HS-27A (cell line): ENCODE data around the gene TMEM218.
A peak's percentile ranks its signal among the peaks of the same experiment; 100 is the strongest.
"Not testable (repeated sequence)": the region's sequence is repeated elsewhere in the genome, so short reads cannot be mapped to it uniquely, and the experiment has no call there.

Experiments
- DNase-seq: peaks from one replicate; pipeline ENCODE4 v3.0.0-alpha.2; 2012; ENCODE audit warnings: low read depth, missing footprints

The TMEM218 gene

GRCh38 chr11:125090151-125090550 is 21.3 kb downstream of the TMEM218 start:
- DNase-seq, result not testable (repeated sequence)

- DNase-seq, result not testable (repeated sequence)
These were observed 21.9 kb downstream of the TMEM218 start for GRCh38 chr11:125089481-125089880.

GRCh38 chr11:125088576-125089455 is 22.6 kb downstream of the TMEM218 start:
- no peak for DNase-seq

- no peak for DNase-seq
These were observed 23.3 kb downstream of the TMEM218 start for GRCh38 chr11:125088123-125088522.

GRCh38 chr11:125086633-125087296 is 24.7 kb downstream of the TMEM218 start:
- DNase-seq, result no peak

- DNase-seq, result no peak
These were observed 25.9 kb downstream of the TMEM218 start for GRCh38 chr11:125085301-125086081.

- no peak for DNase-seq
These were observed 26.6 kb downstream of the TMEM218 start for GRCh38 chr11:125084761-125085231.

- DNase-seq, result no peak
These were observed 27.4 kb downstream of the TMEM218 start for GRCh38 chr11:125084057-125084416.

- DNase-seq, result no peak
These were observed 27.9 kb downstream of the TMEM218 start for GRCh38 chr11:125083312-125084056.

GRCh38 chr11:125082611-125083311 is 28.7 kb downstream of the TMEM218 start:
- peak; percentile 39 for DNase-seq

GRCh38 chr11:125082040-125082439 is 29.4 kb downstream of the TMEM218 start:
- DNase-seq, result no peak

- DNase-seq, result no peak
These were observed 30.2 kb downstream of the TMEM218 start for GRCh38 chr11:125081098-125081798.

- DNase-seq, result no peak
These were observed 30.9 kb downstream of the TMEM218 start for GRCh38 chr11:125080531-125080911.

GRCh38 chr11:125079878-125080530 is 31.4 kb downstream of the TMEM218 start:
- no peak for DNase-seq

GRCh38 chr11:125079151-125079877 is 32.1 kb downstream of the TMEM218 start:
- DNase-seq, result no peak

GRCh38 chr11:125078516-125079140 is 32.8 kb downstream of the TMEM218 start:
- DNase-seq, result no peak

GRCh38 chr11:125078016-125078415 is 33.4 kb downstream of the TMEM218 start:
- no peak for DNase-seq

GRCh38 chr11:125076378-125076945 is 35.0 kb downstream of the TMEM218 start:
- no peak for DNase-seq
